ENCODE results near the gene FLII. TPM values are rescaled to one million over a fixed set of nuclear protein-coding genes. Genes with fewer than 3 reads are reported as not detected.

Gene FLII
- total and polyA plus RNA-seq, 4 experiments from 2014 or later, result 113 to 344 (median 268) TPM

DNA sequence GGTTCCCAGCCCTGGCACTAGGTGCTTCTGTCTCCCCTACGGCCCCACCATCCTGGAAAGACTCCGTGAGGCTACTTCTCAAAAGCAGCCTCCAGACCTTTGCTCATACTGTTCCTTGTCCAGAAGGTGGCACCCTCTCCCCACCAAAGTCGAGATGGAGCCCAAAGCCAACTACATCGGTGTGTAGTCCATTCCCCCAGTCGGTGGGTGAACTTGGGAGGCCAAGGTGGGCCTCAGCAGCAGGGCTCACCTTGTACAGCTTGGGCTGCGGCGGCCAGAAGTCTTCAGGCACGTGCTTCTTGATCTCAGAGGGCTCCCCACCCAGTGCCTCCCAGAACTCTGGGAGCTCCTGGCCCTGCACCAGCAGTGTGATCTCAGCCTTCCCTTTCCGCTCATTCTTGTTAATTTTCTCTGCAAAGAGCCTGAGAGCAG lies 10.2 kb downstream of the FLII start:
- H3K4me1 ChIP-seq (ENCODE audit: insufficient read depth, low read length), result no peaks in the 10 kb centered on the region
- H3K27me3 ChIP-seq (ENCODE audit: insufficient read depth, low read length), result no peaks in the 10 kb centered on the region
- DNase-seq, result peak; percentile 60 to 68 (median 66)
- no peak overlapping the region for H3K4me3 ChIP-seq (ENCODE audit: low read length in 2 of 2)
- Mint-ChIP-seq H3K36me3 (peaks cover 22 to 71% of the 10 kb centered on the region in 2 donors), H3K27me3 (no peaks in the 10 kb centered on the region), H3K9me3 (no peaks in the 10 kb centered on the region), H3K27ac (peak overlapping the region in 6 of 7 donors; percentile 57 to 93 (median 80)), H3K4me1 (peaks cover 2 to 7% (median 5%) of the 10 kb centered on the region in 4 donors), H3K4me3 (peak overlapping the region in 1 of 8 donors; percentile 17)
- intact Hi-C loops (cut with micrococcal nuclease), result loop anchor here (1.0 kb wide), 1 partner anchor 10 kb away; the partner anchor contains the start of gene FLII
- POLR2A ChIA-PET (ENCODE audit: partially characterized antibody), result interaction anchor here (0.8 kb wide), 1 partner anchor 12 kb away, joined by 3 read pairs; the partner anchor contains the start of gene MIEF2
- H3K9me3 ChIP-seq (ENCODE audit: control insufficient read depth in 1 of 2, low read length in 2 of 2), result no peaks in the 10 kb centered on the region
- CTCF ChIA-PET (ENCODE audit: partially characterized antibody), result interaction anchor here (1.0 to 2.3 kb wide), 3 partner anchors 15 to 25 kb away, joined by 3 to 8 read pairs (median 6); no protein-coding TSS in a partner anchor
- no peak overlapping the region for H3K27ac ChIP-seq (ENCODE audit: low read depth, low read length)
- peaks cover 76% of the 10 kb centered on the region for H3K36me3 ChIP-seq (ENCODE audit: insufficient read depth, low read length)

DNA sequence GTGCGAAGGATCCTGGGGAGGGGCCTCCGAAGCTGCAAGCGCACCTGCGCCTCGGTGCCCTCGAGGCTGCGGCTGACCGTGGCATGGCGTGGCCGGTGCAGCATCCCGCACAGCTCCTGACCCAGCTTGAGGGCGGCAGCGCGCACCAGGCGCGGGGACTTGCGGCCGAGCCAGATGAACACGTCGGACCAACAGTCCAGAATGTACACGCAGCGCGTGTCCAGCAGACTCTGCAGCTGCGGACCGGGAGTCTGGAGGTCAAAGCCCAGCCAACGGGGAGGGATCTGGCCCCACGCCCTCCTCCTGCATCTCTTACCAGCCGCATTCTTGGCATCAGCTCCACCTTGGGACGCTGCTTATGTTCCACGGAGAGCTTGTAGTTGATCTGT lies 10.9 kb downstream of the FLII start:
- intact Hi-C loops (cut with micrococcal nuclease), result loop anchor here (1.0 kb wide), 1 partner anchor 11 kb away; the partner anchor contains the start of gene FLII
- POLR2A ChIA-PET (ENCODE audit: partially characterized antibody), result interaction anchor here (1.1 kb wide), 1 partner anchor 13 kb away, joined by 4 read pairs; the partner anchor contains the start of gene MIEF2
- peak overlapping the region in 2 of 7 donors; percentile 52 to 93 for H3K27ac Mint-ChIP-seq

DNA sequence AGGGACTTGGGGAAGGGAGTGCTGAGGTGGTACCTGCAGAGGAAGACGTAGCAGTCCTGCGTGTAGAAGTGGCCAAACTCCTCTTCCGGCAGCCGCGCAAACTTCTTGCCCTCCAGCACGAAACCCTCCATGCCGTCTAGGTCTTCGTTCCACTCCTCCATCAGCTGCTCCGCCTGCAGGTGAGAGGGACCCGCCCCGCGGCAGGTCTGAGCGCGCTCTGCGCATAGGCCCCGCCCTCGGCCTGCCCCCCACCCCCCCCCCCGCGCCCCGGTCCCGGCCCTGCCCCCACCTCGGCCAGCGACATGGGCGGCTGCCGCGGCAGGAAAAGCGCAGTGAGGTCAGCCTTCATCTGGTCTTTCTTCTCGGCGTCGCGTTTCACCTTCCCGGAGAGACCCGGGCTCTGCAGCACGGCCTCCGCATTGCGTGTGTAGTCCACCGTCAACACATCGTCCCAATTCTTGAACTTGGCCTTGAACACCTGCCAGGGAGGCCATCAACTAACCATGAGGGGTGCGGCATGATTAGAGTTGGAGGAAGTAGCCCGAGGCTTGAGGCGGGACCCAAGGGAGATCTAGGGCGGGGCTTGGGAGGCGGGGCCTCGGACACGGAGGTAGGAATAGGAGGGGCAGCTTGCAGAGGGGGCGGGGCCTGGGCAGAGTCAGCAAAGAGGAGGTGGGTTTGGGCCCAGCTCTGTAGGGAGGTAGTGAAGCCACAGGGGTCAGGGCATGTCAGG lies 11.5 kb downstream of the FLII start:
- CTCF ChIA-PET (ENCODE audit: partially characterized antibody), result interaction anchor here (1.0 to 2.3 kb wide), 2 partner anchors 21 to 23 kb away, joined by 3 to 8 read pairs; no protein-coding TSS in a partner anchor
- DNase-seq, result peak in 1 of 5 donors; percentile 17
- intact Hi-C loops (cut with micrococcal nuclease), result no loop called here

More for the DNA sequence above, 10.9 kb downstream of the FLII start:
- Histone ChIP-seq H3K27me3 (ENCODE audit: insufficient read depth, low read length) (no peaks in the 10 kb centered on the region), H3K9me3 (ENCODE audit: control insufficient read depth in 1 of 2, low read length in 2 of 2) (no peaks in the 10 kb centered on the region), H3K36me3 (ENCODE audit: insufficient read depth, low read length) (peaks cover 69% of the 10 kb centered on the region), H3K27ac (ENCODE audit: low read depth, low read length) (no peak overlapping the region), H3K4me3 (ENCODE audit: low read length in 2 of 2) (no peak overlapping the region), H3K4me1 (ENCODE audit: insufficient read depth, low read length) (no peaks in the 10 kb centered on the region)
- Mint-ChIP-seq H3K4me3 (no peak overlapping the region), H3K9me3 (no peaks in the 10 kb centered on the region), H3K36me3 (peaks cover 22 to 71% of the 10 kb centered on the region in 2 donors), H3K27me3 (no peaks in the 10 kb centered on the region), H3K4me1 (peaks cover 2 to 7% (median 5%) of the 10 kb centered on the region in 4 donors)
- CTCF ChIA-PET (ENCODE audit: partially characterized antibody), result interaction anchor here (1.0 to 2.3 kb wide), 2 partner anchors 20 to 24 kb away, joined by 3 to 8 read pairs; no protein-coding TSS in a partner anchor
- DNase-seq, result no peak

DNA sequence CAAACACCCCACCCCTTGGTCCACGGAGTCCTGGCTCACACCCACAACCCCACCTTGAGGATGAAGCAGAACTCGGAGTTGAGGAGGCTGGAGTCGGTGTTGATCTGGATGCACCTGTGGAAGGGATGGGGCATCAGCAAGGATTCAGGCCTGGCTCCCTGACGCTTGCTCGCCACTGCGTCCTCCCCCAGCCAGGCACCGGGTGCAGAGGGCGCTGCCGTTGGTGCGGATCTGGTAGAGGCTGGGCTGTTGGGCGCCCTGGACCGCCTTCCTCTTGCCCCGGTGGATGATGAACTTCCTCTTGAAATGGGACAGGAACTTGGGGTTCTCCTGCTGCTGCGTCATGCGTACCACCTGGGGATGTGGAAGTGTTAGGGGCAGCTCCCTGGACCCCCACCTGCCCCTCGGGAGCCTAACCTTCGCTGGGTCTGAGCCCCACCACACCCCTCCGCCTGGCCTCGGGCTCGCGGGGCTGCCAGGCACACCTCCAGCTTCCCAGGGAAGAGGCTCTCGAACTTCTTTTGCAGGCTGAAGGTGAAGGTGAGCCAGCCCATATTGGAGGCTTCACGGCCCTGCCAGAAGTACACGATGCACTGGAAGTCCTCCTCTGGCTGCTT lies 12.3 kb downstream of the FLII start:
- intact Hi-C loops (cut with micrococcal nuclease), result no loop called here
- Mint-ChIP-seq H3K9me3 (no peaks in the 10 kb centered on the region), H3K4me1 (peaks cover 2 to 7% (median 5%) of the 10 kb centered on the region in 4 donors), H3K27me3 (no peaks in the 10 kb centered on the region), H3K27ac (no peak overlapping the region), H3K4me3 (no peak overlapping the region), H3K36me3 (peaks cover 22 to 64% of the 10 kb centered on the region in 2 donors)
- CTCF ChIA-PET (ENCODE audit: partially characterized antibody), result no interaction called here
- Histone ChIP-seq H3K4me1 (ENCODE audit: insufficient read depth, low read length) (no peaks in the 10 kb centered on the region), H3K36me3 (ENCODE audit: insufficient read depth, low read length) (peaks cover 55% of the 10 kb centered on the region), H3K4me3 (ENCODE audit: low read length in 2 of 2) (no peak overlapping the region), H3K27me3 (ENCODE audit: insufficient read depth, low read length) (no peaks in the 10 kb centered on the region), H3K27ac (ENCODE audit: low read depth, low read length) (no peak overlapping the region), H3K9me3 (ENCODE audit: control insufficient read depth in 1 of 2, low read length in 2 of 2) (no peaks in the 10 kb centered on the region)
- POLR2A ChIA-PET (ENCODE audit: partially characterized antibody), result no interaction called here
- DNase-seq, result no peak

More for the DNA sequence above, 11.5 kb downstream of the FLII start:
- Mint-ChIP-seq H3K36me3 (peaks cover 22 to 67% of the 10 kb centered on the region in 2 donors), H3K27me3 (no peaks in the 10 kb centered on the region), H3K4me1 (peaks cover 2 to 7% (median 5%) of the 10 kb centered on the region in 4 donors), H3K27ac (peak overlapping the region in 2 of 7 donors; percentile 8 to 52), H3K9me3 (no peaks in the 10 kb centered on the region), H3K4me3 (no peak overlapping the region)
- Histone ChIP-seq H3K4me1 (ENCODE audit: insufficient read depth, low read length) (no peaks in the 10 kb centered on the region), H3K9me3 (ENCODE audit: control insufficient read depth in 1 of 2, low read length in 2 of 2) (no peaks in the 10 kb centered on the region), H3K36me3 (ENCODE audit: insufficient read depth, low read length) (peaks cover 63% of the 10 kb centered on the region), H3K27ac (ENCODE audit: low read depth, low read length) (no peak overlapping the region), H3K27me3 (ENCODE audit: insufficient read depth, low read length) (no peaks in the 10 kb centered on the region), H3K4me3 (ENCODE audit: low read length in 2 of 2) (no peak overlapping the region)
- POLR2A ChIA-PET (ENCODE audit: partially characterized antibody), result interaction anchor here (1.1 kb wide), 1 partner anchor 14 kb away, joined by 4 read pairs; the partner anchor contains the start of gene MIEF2

DNA sequence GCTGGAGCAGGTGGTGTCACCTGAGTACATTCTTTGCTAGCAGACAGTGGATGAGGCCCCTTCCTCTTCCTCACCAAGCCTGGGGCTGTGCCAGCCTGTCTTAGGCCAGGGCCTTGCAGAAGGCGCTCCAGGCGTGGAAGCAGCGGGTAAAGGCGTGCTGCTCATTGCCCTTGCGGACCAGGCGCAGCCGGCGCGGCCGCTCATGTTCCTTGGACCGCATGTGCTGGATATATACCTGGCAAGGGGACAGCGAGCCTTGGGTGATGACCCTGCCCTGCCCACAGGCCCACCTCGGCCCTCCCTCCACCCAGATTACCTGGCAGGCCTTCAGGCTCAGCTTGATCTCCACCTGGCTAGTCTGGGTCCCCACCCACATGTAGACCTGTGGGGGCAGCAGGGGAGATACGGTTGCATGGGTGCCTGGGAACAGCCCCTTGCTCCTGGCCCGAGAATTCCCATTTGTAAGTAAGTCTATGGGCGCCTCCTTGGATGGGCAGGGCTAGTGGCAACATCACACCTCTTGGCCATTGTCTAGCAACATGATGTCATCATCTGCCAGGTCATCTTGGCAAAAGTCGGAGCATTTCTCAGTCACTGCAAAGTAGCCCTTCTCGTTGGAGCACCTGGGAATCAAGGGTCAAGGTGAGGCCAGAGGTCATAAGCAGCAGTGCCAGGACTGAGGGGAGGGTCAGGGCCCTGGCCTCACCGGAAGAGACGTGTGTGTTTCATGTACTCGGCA lies 13.3 kb downstream of the FLII start:
- no peak overlapping the region for H3K4me3 Mint-ChIP-seq
- peaks cover 45% of the 10 kb centered on the region for H3K36me3 ChIP-seq (ENCODE audit: insufficient read depth, low read length)
- H3K27ac ChIP-seq (ENCODE audit: low read depth, low read length), result no peak overlapping the region
- no peaks in the 10 kb centered on the region for H3K27me3 ChIP-seq (ENCODE audit: insufficient read depth, low read length)
- H3K4me3 ChIP-seq (ENCODE audit: low read length in 2 of 2), result no peak overlapping the region
- no peaks in the 10 kb centered on the region for H3K9me3 ChIP-seq (ENCODE audit: control insufficient read depth in 1 of 2, low read length in 2 of 2)
- intact Hi-C loops (cut with micrococcal nuclease), result no loop called here
- no peak for DNase-seq
- H3K27ac Mint-ChIP-seq, result peak overlapping the region in 2 of 7 donors; percentile 12 to 18
- CTCF ChIA-PET (ENCODE audit: partially characterized antibody), result no interaction called here
- POLR2A ChIA-PET (ENCODE audit: partially characterized antibody), result no interaction called here
- H3K36me3 Mint-ChIP-seq, result peaks cover 12 to 60% of the 10 kb centered on the region in 2 donors
- H3K9me3 Mint-ChIP-seq, result no peaks in the 10 kb centered on the region
- H3K4me1 Mint-ChIP-seq, result peaks cover 2 to 7% (median 5%) of the 10 kb centered on the region in 4 donors
- no peaks in the 10 kb centered on the region for H3K27me3 Mint-ChIP-seq
- no peaks in the 10 kb centered on the region for H3K4me1 ChIP-seq (ENCODE audit: insufficient read depth, low read length)

DNA sequence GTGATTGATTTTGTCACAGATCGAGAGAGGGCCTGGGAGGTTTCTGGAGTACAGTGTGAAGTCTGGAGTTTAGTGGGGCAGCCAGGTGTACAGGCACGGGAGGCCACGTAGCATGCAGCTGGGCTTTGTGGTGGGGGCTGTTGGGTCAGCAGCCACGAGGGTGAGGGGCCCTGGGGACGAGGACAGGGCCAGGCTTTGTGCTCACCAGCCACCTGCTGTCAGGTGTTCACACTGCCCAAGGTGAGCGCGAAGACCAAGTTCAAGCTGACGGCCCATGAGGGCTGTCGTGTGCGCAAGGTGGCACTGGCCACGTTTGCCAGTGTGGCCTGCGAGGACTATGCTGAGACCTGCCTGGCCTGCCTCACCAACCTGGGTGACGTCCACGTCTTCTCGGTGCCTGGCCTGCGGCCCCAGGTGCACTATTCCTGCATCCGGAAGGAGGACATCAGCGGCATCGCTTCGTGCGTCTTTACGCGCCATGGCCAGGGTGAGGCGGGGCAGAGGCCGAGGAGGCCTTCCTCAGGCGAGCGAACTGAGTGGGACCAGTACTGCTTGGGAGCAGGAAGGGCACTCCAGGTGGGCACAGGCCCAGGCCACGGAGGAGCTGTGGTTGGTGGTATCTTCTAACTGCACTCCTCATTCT lies 17.2 kb downstream of the FLII start:
- ChIA-PET CTCF (ENCODE audit: partially characterized antibody) (no interaction called here), POLR2A (ENCODE audit: partially characterized antibody) (no interaction called here)
- Histone ChIP-seq H3K9me3 (ENCODE audit: control insufficient read depth in 1 of 2, low read length in 2 of 2) (no peaks in the 10 kb centered on the region), H3K4me1 (ENCODE audit: insufficient read depth, low read length) (no peaks in the 10 kb centered on the region), H3K27ac (ENCODE audit: low read depth, low read length) (no peak overlapping the region), H3K36me3 (ENCODE audit: insufficient read depth, low read length) (peaks cover 15% of the 10 kb centered on the region), H3K27me3 (ENCODE audit: insufficient read depth, low read length) (no peaks in the 10 kb centered on the region), H3K4me3 (ENCODE audit: low read length in 2 of 2) (no peak overlapping the region)
- intact Hi-C loops (cut with micrococcal nuclease), result no loop called here
- Mint-ChIP-seq H3K36me3 (peaks cover 4 to 55% of the 10 kb centered on the region in 2 donors), H3K27ac (peak overlapping the region in 2 of 7 donors; percentile 51 to 68), H3K4me3 (no peak overlapping the region), H3K4me1 (peaks cover 0 to 1% (median 0%) of the 10 kb centered on the region in 4 donors), H3K9me3 (peaks cover 0 to 2% (median 0%) of the 10 kb centered on the region in 8 donors), H3K27me3 (no peaks in the 10 kb centered on the region)
- DNase-seq, result no peak

Measured in CD4-positive, alpha-beta memory T cell (primary cell).